ENCODE measurements around the gene BNC2.

GRCh38 chr9:16419124-16419523, 451.3 kb downstream of the BNC2 start:
- TF ChIP-seq CTCF (IDR thresholded peaks at IDR 0.05) = no peak
- TF ChIP-seq POLR2A (IDR thresholded peaks at IDR 0.05) = no peak
